Measurements from ENCODE around the gene RRAGD.

The RRAGD gene, protein sequence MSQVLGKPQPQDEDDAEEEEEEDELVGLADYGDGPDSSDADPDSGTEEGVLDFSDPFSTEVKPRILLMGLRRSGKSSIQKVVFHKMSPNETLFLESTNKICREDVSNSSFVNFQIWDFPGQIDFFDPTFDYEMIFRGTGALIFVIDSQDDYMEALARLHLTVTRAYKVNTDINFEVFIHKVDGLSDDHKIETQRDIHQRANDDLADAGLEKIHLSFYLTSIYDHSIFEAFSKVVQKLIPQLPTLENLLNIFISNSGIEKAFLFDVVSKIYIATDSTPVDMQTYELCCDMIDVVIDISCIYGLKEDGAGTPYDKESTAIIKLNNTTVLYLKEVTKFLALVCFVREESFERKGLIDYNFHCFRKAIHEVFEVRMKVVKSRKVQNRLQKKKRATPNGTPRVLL

DNA sequence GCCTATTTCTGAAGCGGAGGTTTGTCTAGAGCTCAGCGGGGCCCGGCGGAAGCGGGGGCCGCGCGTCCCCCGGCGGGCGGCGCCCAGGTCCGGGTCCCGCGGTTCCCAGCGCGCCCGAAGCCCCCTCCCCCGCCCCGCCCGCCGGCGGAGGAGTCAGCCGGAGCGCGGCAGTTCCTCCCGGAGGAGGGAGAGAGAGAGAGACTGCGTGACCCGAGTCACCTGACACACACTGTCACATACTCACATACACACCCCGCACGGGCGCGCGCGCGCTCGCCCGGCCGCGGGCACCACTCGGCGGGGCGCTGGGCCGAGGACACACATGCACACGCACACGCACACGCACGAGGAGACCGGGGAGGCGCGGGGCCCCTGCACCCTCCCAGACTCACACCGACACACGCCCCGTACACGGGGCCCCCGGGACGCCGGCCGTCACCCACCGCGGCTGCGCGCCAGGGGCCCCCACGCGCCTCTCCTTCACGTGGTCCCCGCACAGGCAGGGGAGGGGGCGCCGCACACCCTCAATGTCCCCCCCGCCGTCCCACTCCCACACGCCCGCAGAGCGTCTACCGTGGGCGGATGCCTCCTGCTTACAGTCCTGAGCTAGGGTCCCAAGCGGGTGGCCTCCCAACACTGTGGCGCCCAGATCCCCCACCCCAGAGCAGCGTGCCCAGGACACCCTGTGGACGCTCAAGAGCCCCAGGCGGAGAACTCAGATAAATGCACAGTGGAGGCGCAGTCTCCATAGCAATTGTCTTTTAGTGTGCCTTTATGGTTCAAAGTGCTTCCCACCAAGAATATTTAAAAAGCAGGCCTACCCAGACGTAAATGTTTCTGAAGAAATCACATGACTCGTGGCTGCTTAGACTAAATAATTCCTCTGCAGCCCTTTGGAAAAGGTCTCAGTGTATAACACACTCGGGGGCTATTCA is at the start of gene RRAGD:
Gene RRAGD (minus strand): TSS at position 203 of the 935 bp plus-strand sequence. CDS start 280 bp downstream, outside the sequence.
- DNase-seq (ENCODE audit: low read depth, low spot score), result no peak

GRCh38 chr6:89460713-89461112 is 48.6 kb upstream of the RRAGD start:
- no peak for DNase-seq (ENCODE audit: low read depth, low spot score)

GRCh38 chr6:89459501-89459900 is 47.4 kb upstream of the RRAGD start:
- DNase-seq (ENCODE audit: low read depth, low spot score), result no peak

GRCh38 chr6:89458704-89459103 is 46.6 kb upstream of the RRAGD start:
- no peak for DNase-seq (ENCODE audit: low read depth, low spot score)

DNA sequence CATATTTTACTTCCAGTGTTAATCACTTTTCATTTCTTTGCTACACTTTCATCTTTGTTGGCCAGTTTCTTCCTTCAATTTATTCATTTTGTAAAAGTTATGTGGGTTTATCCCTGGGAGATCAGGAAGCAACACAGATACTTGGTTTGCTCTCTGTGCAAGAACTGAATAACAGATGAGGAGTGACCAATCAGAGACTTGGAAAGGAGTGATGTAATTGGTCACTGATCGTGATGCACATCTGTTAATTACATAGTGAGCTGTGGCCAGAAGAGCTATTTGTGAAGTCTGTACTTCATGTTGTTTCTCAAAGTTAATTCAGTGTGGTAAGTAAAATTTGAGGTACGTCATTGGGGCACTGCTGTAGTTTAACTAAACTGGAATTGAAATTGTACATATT is 42.2 kb upstream of the RRAGD start:
- no peak for DNase-seq (ENCODE audit: low read depth, low spot score)

- DNase-seq (ENCODE audit: low read depth, low spot score), result no peak
Observed at GRCh38 chr6:89452281-89452680, 40.2 kb upstream of the RRAGD start.

GRCh38 chr6:89449193-89449592 is 37.1 kb upstream of the RRAGD start:
- DNase-seq (ENCODE audit: low read depth, low spot score), result no peak

GRCh38 chr6:89443658-89444057 is 31.6 kb upstream of the RRAGD start:
- no peak for DNase-seq (ENCODE audit: low read depth, low spot score)

DNA sequence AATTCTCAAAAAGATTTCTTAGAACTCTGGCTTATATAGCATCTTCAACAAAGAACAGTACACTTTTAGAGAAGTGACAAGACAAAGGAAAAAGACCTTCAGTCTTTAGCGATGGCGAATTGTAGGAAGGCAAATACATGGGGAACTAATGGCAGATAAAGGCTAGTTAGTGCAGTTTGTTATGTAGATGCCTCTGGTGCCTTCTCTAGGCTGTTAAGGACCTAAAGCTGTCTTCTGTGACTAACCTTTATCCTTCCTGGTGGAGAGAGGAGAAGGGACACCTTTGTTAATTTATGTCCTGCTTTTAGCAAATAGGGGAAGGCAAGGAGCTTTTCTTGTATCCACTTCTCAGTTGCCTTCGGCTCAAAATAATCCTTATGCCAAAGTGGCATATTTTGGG is 28.1 kb upstream of the RRAGD start:
- no peak for DNase-seq (ENCODE audit: low read depth, low spot score)

- no peak for DNase-seq (ENCODE audit: low read depth, low spot score)
Observed at GRCh38 chr6:89439014-89439413, 26.9 kb upstream of the RRAGD start.

DNA sequence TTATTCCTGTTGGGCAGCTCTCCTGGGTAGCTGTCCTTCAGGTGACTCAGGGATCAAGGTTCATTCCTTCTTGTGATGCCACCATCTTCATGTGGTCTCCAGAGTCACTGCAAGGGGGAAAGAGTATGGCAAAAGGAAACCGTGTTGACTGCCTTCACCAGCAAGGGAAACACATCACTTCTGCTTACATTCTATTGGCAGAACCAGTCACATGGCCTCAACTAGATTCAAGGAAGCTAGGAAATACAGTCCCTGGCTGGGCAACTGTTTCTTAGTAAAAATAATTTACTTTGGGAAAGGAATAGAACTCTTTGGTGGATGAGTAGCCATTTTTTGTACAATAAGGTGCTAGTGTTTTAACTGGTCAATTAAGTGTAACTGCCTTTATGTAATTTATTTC is 26.2 kb upstream of the RRAGD start:
- DNase-seq (ENCODE audit: low read depth, low spot score), result no peak

DNA sequence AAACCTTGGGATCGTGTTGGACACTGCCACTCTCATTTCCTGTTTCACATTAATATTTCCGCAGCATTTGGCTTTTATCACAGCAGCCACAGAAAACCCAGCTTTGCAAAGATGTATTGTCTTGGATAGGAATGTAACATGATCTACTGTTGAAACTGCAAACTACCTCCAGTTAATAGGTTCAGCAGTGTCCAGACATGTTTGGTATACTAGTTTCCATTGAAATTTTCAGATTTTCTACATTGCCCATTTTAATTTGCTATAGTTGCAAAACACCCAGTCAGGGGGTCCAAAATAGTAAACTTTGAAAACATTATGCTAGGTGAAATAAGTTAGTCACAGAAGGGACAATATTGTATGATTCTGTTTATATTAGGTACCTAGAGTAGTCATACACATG is 24.2 kb upstream of the RRAGD start:
- DNase-seq (ENCODE audit: low read depth, low spot score), result no peak

DNA sequence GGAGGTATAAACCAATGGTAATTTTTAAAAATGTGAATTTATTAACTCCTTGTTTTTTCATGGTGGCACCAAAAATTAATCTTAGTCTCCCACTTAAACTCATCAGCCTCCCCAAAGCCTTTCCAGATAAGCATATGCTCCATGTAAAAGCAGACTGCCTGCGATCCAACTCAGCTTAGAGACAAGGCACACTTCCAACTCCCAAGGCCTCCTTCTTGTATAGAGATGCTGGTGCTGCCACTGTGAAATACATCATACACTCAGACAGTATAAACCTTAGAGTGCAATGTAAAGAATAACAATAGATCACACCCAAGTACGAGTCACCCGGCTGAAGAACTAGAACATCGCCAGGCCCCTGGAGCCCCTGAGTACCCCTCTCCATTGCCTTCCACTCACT is 22.9 kb upstream of the RRAGD start:
- DNase-seq (ENCODE audit: low read depth, low spot score), result no peak

DNA sequence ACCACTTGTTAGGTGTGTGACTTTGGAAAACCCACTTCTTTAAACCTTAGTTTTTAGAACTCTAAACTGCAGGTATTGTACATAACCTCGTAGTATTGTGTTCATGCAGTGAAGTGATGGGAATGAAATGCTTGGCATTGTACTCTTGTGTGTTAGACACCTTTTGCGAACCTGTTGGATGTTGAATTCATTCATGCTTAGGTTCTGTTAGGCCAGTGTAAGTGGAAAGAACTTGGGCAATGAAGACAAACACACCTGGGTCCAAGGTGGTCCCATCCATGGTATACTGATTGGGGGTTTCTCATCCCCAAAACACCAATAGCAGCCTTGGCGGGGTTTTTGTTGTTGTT is 22.1 kb upstream of the RRAGD start:
- DNase-seq (ENCODE audit: low read depth, low spot score), result no peak

- no peak for DNase-seq (ENCODE audit: low read depth, low spot score)
Observed at GRCh38 chr6:89433252-89434149, 21.4 kb upstream of the RRAGD start.

- no peak for DNase-seq (ENCODE audit: low read depth, low spot score)
Observed at GRCh38 chr6:89432875-89433251, 20.8 kb upstream of the RRAGD start, which contains the start of gene ANKRD6. Gene ANKRD6, plus strand, starts transcription at chr6:89433152. Its CDS starts 133,825 bp downstream, at chr6:89566977.

DNA sequence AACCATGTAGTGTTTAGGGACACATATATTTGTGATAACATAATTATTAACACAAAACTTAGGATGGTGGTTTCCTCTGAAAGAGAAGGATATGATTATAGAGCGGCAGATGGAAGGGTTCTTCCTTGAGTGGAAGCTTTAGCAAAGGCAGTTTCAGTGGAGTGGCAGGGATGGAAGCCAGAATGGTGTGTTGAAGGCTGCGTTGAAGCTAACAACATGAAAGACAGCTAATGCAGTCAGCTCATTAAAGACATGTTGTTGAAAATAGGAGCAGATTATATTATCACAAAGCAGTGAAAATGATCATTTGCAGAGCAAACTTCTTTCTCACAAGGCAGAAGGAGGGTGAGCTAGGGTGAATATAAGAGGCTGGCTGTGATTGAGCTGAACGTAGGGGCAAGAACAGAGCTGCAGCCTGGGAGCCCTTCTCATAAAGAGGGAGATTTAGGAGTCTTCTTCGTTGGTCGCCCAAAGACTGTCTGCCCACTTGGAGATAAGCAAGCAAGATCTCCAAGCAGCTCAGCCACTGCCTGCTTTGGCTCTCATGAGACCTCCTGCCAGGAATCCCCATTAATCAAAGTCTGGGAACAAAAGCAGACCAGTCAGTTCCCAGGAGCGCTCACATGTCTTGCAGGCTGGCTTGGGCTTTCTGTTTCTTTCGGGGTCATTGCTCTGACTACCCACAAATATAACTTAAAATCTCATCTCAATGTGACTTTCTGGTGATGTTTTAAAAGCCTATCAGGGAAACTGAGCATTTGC is 18.3 kb upstream of the RRAGD start:
- no peak for DNase-seq (ENCODE audit: low read depth, low spot score)

- DNase-seq (ENCODE audit: low read depth, low spot score), result no peak
Observed at GRCh38 chr6:89416796-89417195, 4.7 kb upstream of the RRAGD start.

GRCh38 chr6:89415185-89415584 is 3.1 kb upstream of the RRAGD start:
- no peak for DNase-seq (ENCODE audit: low read depth, low spot score)

DNA sequence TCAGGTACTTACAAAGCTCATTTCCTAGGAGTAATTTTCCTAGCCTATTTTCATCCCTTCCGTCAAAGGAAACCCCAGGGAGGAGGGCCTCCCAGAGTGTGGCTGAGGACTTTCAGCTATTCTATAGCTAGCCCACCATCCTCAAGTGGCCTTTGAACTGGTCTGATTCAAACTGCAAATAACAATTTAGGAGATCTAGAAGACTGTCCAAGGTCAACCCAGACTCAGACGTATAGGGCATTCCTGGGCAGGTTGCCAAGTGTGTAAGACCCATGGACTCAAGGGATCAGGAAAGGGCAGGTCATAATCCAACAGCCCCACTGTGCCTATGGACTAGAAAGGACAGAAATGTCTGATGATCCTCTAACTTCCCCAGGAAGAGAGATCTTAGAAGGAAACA is 2.1 kb upstream of the RRAGD start:
- DNase-seq (ENCODE audit: low read depth, low spot score), result no peak

GRCh38 chr6:89413006-89413400 is 930 bp upstream of the RRAGD start:
- no peak for DNase-seq (ENCODE audit: low read depth, low spot score)

Measured in iPS DF 19.7 (cell line).